ENCODE measurements around the gene CS.
"Not testable (repeated sequence)": the region's sequence is repeated elsewhere in the genome, so short reads cannot be mapped to it uniquely, and the experiment has no call there.

The CS gene

GRCh38 chr12:56326126-56326525, 26.0 kb upstream of the CS start:
- Histone ChIP-seq H3K79me2 (ENCODE audit: low read length) (no peaks in the 10 kb centered on the region), H3K27me3 (ENCODE audit: low read depth, low read length) (no peaks in the 10 kb centered on the region), H3K4me1 (ENCODE audit: low read length) (no peaks in the 10 kb centered on the region), H3K36me3 (replicated peaks; ENCODE audit: low read depth, low read length) (peaks cover 45% of the 10 kb centered on the region), H4K20me1 (ENCODE audit: insufficient read depth, low read length) (no peaks in the 10 kb centered on the region), H3K27ac (ENCODE audit: low read length) (no peak overlapping the region), H3K4me3 (ENCODE audit: low read length) (no peak overlapping the region), H3K4me2 (ENCODE audit: low read length) (no peak overlapping the region), H2AFZ (ENCODE audit: low read depth, low read length) (no peak overlapping the region), H3K9me3 (ENCODE audit: insufficient read depth, low read length) (no peaks in the 10 kb centered on the region), H3K9ac (ENCODE audit: low read length) (no peak overlapping the region)
- no peak for TF ChIP-seq EZH2phosphoT487 (IDR thresholded peaks at IDR 0.05; ENCODE audit: low read depth)
- TF ChIP-seq, protein P1, sequence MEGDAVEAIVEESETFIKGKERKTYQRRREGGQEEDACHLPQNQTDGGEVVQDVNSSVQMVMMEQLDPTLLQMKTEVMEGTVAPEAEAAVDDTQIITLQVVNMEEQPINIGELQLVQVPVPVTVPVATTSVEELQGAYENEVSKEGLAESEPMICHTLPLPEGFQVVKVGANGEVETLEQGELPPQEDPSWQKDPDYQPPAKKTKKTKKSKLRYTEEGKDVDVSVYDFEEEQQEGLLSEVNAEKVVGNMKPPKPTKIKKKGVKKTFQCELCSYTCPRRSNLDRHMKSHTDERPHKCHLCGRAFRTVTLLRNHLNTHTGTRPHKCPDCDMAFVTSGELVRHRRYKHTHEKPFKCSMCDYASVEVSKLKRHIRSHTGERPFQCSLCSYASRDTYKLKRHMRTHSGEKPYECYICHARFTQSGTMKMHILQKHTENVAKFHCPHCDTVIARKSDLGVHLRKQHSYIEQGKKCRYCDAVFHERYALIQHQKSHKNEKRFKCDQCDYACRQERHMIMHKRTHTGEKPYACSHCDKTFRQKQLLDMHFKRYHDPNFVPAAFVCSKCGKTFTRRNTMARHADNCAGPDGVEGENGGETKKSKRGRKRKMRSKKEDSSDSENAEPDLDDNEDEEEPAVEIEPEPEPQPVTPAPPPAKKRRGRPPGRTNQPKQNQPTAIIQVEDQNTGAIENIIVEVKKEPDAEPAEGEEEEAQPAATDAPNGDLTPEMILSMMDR (IDR thresholded peaks at IDR 0.05; ENCODE audit: low read depth, low read length), result no peak

DNA sequence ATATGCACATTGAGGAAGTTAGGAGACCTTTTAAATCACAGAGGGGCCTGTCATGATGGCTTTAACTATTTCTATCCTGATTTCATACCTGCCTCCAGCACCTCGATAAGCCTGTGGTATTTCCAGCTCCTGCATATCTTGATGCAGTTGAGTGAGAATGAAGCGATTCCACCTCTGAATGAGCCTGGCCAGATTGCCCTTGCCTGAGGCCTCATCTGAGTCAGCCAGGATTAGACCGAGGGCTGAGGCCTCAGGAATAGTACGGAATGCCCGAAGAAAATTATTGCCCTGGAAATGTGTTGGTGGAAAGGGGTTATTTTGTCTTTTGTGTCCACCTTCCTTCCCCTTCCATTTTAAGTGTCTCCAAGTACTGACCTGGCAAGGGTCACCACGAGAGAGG, 24.1 kb upstream of the CS start:
- no peak for TF ChIP-seq EZH2phosphoT487 (IDR thresholded peaks at IDR 0.05; ENCODE audit: low read depth)
- TF ChIP-seq, protein P1 (IDR thresholded peaks at IDR 0.05; ENCODE audit: low read depth, low read length), result no peak
- H3K79me2 ChIP-seq (ENCODE audit: low read length), result no peaks in the 10 kb centered on the region
- peaks cover 49% of the 10 kb centered on the region for H3K36me3 ChIP-seq (replicated peaks; ENCODE audit: low read depth, low read length)

GRCh38 chr12:56321610-56322009, 21.5 kb upstream of the CS start:
- not testable (repeated sequence) for H2AFZ ChIP-seq (ENCODE audit: low read depth, low read length); H3K4me3 ChIP-seq (ENCODE audit: low read length); H3K4me1 ChIP-seq (ENCODE audit: low read length); H3K4me2 ChIP-seq (ENCODE audit: low read length); H4K20me1 ChIP-seq (ENCODE audit: insufficient read depth, low read length); H3K27ac ChIP-seq (ENCODE audit: low read length); H3K27me3 ChIP-seq (ENCODE audit: low read depth, low read length); H3K9ac ChIP-seq (ENCODE audit: low read length); H3K9me3 ChIP-seq (ENCODE audit: insufficient read depth, low read length); H3K79me2 ChIP-seq (ENCODE audit: low read length)
- H3K36me3 ChIP-seq (replicated peaks; ENCODE audit: low read depth, low read length), result peaks cover 39% of the 10 kb centered on the region

More for the DNA sequence above, 24.1 kb upstream of the CS start:
- Histone ChIP-seq H3K4me3 (ENCODE audit: low read length) (no peak overlapping the region), H3K4me1 (ENCODE audit: low read length) (no peaks in the 10 kb centered on the region), H3K27me3 (ENCODE audit: low read depth, low read length) (no peaks in the 10 kb centered on the region), H3K4me2 (ENCODE audit: low read length) (no peak overlapping the region), H3K9ac (ENCODE audit: low read length) (no peak overlapping the region), H4K20me1 (ENCODE audit: insufficient read depth, low read length) (no peaks in the 10 kb centered on the region), H3K27ac (ENCODE audit: low read length) (no peak overlapping the region), H3K9me3 (ENCODE audit: insufficient read depth, low read length) (no peaks in the 10 kb centered on the region), H2AFZ (ENCODE audit: low read depth, low read length) (no peak overlapping the region)

DNA sequence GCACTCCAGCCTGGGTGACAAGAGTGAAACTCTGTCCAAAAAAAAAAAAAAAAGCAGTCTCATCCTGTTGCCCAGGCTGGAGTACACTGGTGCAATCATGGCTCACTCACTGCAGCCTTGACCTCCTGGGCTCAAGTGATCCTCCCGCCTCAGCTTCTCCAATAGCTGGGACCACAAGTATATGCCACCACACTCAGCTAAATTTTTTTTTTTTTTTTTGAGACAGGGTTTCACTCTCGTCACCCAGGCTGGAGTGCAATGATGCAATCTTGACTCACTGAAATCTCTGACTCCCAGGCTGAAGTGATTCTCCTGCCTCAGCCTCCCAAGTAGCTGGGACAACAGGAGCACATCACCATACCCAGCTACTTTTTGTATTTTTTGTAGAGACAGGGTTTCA, 20.9 kb upstream of the CS start:
- TF ChIP-seq EZH2phosphoT487 (IDR thresholded peaks at IDR 0.05; ENCODE audit: low read depth), result no peak
- TF ChIP-seq, protein P1 (IDR thresholded peaks at IDR 0.05; ENCODE audit: low read depth, low read length), result no peak
- Histone ChIP-seq H3K4me3 (ENCODE audit: low read length) (no peak overlapping the region), H4K20me1 (ENCODE audit: insufficient read depth, low read length) (no peaks in the 10 kb centered on the region), H2AFZ (ENCODE audit: low read depth, low read length) (no peak overlapping the region), H3K4me2 (ENCODE audit: low read length) (no peak overlapping the region), H3K9ac (ENCODE audit: low read length) (no peak overlapping the region), H3K36me3 (replicated peaks; ENCODE audit: low read depth, low read length) (peaks cover 34% of the 10 kb centered on the region), H3K9me3 (ENCODE audit: insufficient read depth, low read length) (no peaks in the 10 kb centered on the region), H3K27ac (ENCODE audit: low read length) (no peak overlapping the region), H3K4me1 (ENCODE audit: low read length) (peaks cover 5% of the 10 kb centered on the region), H3K27me3 (ENCODE audit: low read depth, low read length) (no peaks in the 10 kb centered on the region), H3K79me2 (ENCODE audit: low read length) (no peaks in the 10 kb centered on the region)

- Histone ChIP-seq H2AFZ (ENCODE audit: low read depth, low read length) (no peak overlapping the region), H3K27ac (ENCODE audit: low read length) (no peak overlapping the region), H3K27me3 (ENCODE audit: low read depth, low read length) (no peaks in the 10 kb centered on the region), H3K4me1 (ENCODE audit: low read length) (peaks cover 11% of the 10 kb centered on the region), H3K9ac (ENCODE audit: low read length) (no peak overlapping the region), H3K4me2 (ENCODE audit: low read length) (no peak overlapping the region), H3K9me3 (ENCODE audit: insufficient read depth, low read length) (no peaks in the 10 kb centered on the region), H3K79me2 (ENCODE audit: low read length) (peaks cover 18% of the 10 kb centered on the region), H3K36me3 (replicated peaks; ENCODE audit: low read depth, low read length) (peaks cover 15% of the 10 kb centered on the region), H4K20me1 (ENCODE audit: insufficient read depth, low read length) (no peaks in the 10 kb centered on the region), H3K4me3 (ENCODE audit: low read length) (no peak overlapping the region)
- TF ChIP-seq, protein P1 (IDR thresholded peaks at IDR 0.05; ENCODE audit: low read depth, low read length), result peak; percentile 19; the same call in 1 of the 2 replicates
- no peak for TF ChIP-seq EZH2phosphoT487 (IDR thresholded peaks at IDR 0.05; ENCODE audit: low read depth)
Measured at GRCh38 chr12:56317675-56318074, 17.5 kb upstream of the CS start.

Measured in OCI-LY3 (cell line).